Measurements from ENCODE around the gene OR8G1. TPM values are rescaled to one million over a fixed set of nuclear protein-coding genes. Genes with fewer than 3 reads are reported as not detected.

The OR8G1 gene
- total and polyA plus RNA-seq, 9 of the 15 experiments (the other 6 are each of a cell fraction or from before 2014, with no cell fraction given): 0.03 to 1.4 (median 0.51) TPM; not detected in 1

- TF ChIP-seq FOXO4 (CRISPR knock-in tag; IDR thresholded peaks at IDR 0.05) (no peak), ZNF384 (IDR thresholded peaks at IDR 0.05; ENCODE audit: low read depth, low read length) (no peak), ZNF444 (CRISPR knock-in tag; IDR thresholded peaks at IDR 0.05) (no peak), GTF2A2 (tag; IDR thresholded peaks at IDR 0.05) (no peak), KAT7 (CRISPR knock-in tag; IDR thresholded peaks at IDR 0.05; ENCODE audit: borderline replicate concordance) (0 out of 2 replicates have a peak, but pooled peaks have one; percentile 68), ELF1 (tag; IDR thresholded peaks at IDR 0.05) (peak; percentile 83), FOXK1 (CRISPR knock-in tag; IDR thresholded peaks at IDR 0.05; ENCODE audit: borderline replicate concordance) (no peak), USF1 (CRISPR knock-in tag; IDR thresholded peaks at IDR 0.05) (peak; percentile 84), CC2D1A (IDR thresholded peaks at IDR 0.05) (peak; percentile 85; the same call in 1 of the 2 replicates), NR2F6 (CRISPR knock-in tag; IDR thresholded peaks at IDR 0.05) (no peak), NCOA4 (IDR thresholded peaks at IDR 0.05; ENCODE audit: partially characterized antibody) (no peak), ZKSCAN3 (CRISPR knock-in tag; IDR thresholded peaks at IDR 0.05) (0 out of 2 replicates have a peak, but pooled peaks have one; percentile 5), RBM14 (IDR thresholded peaks at IDR 0.05; ENCODE audit: borderline replicate concordance, insufficient read depth, low read depth, low read length) (no peak), MLLT1 (IDR thresholded peaks at IDR 0.05) (peak; percentile 8 to 76; a peak in 1 of 4 replicates), EP300 (IDR thresholded peaks at IDR 0.05; ENCODE audit: low read length) (peak; percentile 93), ZNF134 (CRISPR knock-in tag; conservative IDR thresholded peaks at IDR 0.05) (peak; percentile 66; the same call in 1 of the 2 replicates), SIN3B (IDR thresholded peaks at IDR 0.05; ENCODE audit: low read depth) (no peak), HMGN3 (IDR thresholded peaks at IDR 0.05; ENCODE audit: borderline replicate concordance, extremely low read depth, insufficient read length, low read depth, low read length) (no peak), TEAD4 (IDR thresholded peaks at IDR 0.05; ENCODE audit: low read length) (peak; percentile 96), TEAD4 (CRISPR knock-in tag; IDR thresholded peaks at IDR 0.05; ENCODE audit: borderline replicate concordance) (no peak), ATF6 (CRISPR knock-in tag; IDR thresholded peaks at IDR 0.05) (no peak), USF2 (CRISPR knock-in tag; IDR thresholded peaks at IDR 0.05) (peak; percentile 81), GTF2E2 (tag; IDR thresholded peaks at IDR 0.05) (no peak)
Measured at GRCh38 chr11:124207102-124207792, 33.6 kb upstream of the OR8G1 start (continued).

Measured in K562 (cell line).